IPS-NIHi7 (cell line): Measurements from ENCODE around the gene MIA.
A peak's percentile ranks its signal among the peaks of the same experiment; 100 is the strongest.
"Not testable (repeated sequence)": the region's sequence is repeated elsewhere in the genome, so short reads cannot be mapped to it uniquely, and the experiment has no call there.

ENCODE experiments used
- DNase-seq: peaks from one replicate; pipeline ENCODE4 v3.0.0; 2012; ENCODE audit warnings: mixed read lengths; ENCODE audit errors: extremely low spot score

MIA gene

DNA sequence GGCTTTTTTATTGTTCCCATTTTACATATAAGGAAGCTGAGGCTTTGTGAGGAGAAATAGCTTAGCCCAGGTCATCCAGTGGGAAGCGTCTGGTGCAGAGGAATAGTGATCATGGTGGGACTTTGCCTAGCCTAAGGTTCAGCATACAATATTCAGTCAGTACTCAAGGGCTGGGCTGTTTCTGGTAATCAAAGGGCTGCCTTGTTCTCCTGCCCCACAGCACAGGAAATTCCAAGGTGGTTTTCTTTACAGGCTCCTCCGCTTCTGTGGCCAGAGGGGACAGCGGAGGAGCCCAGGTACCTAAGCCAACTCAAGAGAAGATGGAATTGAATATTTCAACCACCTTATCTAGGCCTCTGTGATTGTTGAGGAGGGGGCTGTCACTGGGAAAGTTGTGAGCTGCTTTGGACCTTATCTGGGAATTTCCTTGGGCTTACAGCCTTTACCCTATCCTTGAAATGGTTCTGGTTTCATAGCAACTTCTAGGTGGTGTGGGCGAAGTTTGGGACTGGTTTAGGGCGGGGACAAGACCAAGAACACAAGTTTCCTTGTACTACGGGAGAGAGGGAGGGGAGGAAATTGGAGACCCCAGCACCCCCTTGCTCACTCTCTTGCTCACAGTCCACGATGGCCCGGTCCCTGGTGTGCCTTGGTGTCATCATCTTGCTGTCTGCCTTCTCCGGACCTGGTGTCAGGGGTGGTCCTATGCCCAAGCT is at the start of gene MIA:
MIA (plus strand) TSS at position 606 of the 716 bp plus-strand sequence; CDS start at position 628, 22 bp downstream.
- DNase-seq, result no peak

DNA sequence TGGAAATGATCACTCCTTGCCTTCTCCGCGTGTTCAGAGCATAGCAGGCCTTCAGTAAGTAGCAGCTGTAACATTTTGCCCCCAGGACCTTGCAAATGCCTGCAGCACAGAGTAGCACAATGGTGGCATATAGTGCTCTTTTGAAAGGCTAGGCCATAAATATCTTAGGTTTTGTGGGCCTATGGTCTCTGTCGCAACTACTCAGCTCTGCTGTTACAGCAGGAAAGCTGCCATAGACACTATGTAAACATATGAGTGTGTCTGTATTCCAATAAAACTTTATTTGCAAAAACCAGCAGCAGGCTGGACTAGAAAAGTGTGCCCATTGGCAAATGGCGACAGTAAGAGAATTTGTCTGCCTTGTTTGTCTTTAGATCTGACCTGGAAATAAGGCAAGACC is 49.0 kb upstream of the MIA start:
- no peak for DNase-seq

DNA sequence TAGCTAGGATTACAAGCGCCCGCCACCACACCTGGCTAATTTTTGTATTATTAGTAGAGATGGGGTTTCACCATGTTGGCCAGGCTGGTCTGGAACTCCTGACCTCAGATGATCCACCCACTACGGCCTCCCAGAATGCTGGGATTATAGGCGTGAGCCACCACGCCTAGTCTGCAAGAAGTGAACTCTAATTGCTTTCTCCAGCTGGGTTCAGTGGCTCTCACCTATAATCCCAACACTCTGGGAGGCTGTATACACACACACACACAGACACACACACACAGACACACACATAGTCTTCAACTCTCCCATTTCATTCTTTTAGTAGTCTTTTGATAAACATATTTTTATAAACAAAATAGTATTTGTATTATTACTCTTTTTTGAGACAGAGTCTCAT is 45.3 kb upstream of the MIA start:
- DNase-seq, result not testable (repeated sequence)

DNA sequence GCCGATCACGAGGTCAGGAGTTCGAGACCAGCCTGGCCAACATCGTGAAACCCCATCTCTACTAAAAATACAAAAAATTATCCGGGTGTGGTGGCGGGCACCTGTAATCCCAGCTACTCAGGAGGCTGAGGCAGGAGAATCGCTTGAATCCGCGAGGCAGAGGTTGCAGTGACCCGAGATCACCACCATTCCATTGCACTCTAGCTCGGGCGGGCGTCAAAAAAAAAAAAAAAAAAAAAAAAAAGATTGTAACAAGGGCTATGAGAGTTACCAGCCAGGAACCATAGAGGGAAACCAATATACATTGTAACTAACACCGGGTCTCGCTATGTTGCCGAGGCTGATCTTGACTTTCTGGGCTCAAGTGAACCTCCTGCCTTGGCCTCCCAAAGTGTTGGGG is 43.0 kb upstream of the MIA start:
- DNase-seq, result not testable (repeated sequence)

DNA sequence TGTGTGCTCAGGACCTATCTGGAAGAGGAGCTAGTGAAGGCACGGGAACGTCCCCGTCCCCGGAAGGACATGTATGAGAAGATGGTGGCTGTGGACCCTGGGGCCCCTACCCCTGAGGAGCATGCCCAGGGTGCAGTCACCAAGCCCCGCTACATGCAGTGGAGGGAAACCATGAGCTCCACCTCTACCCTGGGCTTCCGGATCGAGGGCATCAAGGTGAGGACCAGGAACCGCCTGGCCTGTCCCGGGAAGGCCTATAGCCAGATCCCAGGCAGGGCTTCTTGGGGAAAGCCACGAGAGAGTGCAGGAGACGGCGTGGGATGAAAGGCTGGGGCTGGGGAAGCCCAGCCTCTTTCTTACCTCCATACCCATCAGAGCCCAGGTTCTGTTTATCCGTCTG is 42.2 kb upstream of the MIA start:
- no peak for DNase-seq

DNA sequence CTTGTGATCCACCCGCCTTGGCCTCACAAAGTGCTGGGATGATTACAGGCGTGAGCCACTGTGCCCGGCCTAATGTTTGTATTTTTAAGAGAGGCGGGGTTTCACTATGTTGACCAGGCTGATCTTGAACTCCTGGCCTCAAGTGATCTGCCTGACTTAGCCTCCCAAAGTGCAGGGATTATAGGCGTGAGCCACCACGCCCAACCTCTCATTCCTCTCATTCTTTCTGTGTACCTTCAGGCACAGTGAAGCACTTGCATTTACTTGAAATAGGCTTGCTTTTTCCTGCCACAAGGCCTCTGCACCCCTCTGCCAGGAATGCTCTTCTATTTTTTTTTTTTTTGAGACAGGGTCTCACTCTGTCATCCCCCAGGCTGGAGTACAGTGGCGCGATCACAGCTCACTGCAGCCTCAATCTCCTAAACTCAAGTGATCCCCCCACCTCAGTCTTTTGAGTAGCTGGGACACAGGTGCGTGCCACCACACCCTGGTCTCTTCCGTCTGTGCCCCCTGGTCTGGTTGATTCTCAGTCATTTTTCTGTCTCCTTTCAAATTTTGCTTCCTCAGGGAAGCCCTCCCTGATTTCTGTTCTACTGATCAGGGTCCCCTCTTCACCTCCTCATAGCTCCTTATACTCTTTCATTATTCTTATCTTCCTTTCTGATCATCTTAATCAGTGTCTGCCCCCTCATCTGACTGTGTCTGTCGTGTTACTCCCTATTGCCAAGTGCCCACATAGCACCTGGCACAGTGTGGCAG is 40.1 kb upstream of the MIA start:
- DNase-seq, result no peak

DNA sequence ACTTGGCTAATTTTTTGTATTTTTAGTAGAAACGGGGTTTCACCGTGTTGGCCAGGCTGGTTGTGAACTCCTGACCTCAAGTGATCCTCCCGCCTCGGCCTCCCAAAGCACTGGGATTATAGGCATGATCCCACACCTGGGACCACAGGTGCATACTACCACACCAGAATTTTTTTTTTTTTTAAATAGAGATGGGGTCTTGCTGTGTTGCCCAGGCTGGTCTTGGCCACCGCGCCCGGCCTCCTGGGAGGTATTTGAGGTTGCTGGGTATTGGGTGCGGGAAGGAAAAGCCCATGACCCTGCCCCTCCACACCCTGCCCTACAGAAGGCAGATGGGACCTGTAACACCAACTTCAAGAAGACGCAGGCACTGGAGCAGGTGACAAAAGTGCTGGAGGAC is 38.7 kb upstream of the MIA start:
- DNase-seq, result no peak

DNA sequence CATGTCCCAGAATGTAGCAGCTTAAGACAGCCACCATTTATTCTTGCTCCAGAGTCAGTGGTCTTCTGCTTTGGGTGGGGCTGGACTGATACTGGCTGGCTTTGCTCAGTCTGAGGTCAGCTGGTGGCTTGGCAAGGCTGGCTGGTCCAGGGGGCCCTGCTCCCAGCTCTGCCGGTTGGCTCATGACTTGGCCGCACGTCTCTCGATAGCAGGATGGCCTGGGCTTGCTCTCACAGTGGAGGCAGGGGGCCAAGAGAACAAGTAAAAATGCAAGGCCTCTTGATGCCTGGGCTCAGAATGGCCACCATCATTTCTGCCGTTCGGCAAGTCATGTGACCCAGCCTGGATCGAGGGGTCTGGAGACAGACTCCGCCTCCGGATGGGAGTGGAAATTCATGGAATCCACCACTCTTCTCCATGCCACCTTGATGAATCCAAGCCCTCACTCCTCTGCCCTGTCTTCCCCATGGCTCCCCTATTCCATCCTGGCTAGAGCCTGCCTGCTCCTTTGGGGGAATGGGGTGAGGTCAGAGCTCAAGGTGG is 38.1 kb upstream of the MIA start:
- DNase-seq, result no peak

DNA sequence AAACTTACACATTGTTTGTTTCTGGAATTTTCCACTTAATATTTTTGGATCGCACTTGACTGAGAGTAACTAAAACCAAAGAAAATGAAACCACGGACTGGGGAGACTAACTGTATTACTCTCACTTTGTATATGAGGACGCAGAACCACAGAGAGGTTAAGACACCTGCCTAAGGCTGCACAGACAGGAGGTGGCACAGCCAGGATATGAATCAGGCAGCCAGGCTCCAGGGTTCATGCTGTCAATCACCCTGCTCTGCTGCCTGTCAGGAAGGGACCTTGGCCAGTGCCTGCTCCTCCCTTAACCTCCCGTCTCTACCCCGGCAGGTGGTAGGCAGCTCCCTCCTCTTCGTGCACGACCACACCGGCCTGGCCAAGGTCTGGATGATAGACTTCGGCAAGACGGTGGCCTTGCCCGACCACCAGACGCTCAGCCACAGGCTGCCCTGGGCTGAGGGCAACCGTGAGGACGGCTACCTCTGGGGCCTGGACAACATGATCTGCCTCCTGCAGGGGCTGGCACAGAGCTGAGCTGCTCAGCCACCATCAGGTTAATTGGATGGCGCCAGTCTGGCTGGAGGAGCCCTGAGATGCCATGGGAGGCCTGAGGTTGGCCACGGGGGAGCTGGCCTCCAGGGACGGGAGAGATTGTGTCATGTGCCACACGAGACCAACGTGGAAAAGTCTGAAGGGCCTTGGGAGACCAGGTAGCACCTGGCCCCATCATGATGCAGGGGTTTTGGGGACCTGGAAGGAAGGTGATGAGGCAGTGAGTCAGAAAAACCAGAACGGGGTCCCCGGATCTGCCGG is 36.1 kb upstream of the MIA start:
- no peak for DNase-seq

DNA sequence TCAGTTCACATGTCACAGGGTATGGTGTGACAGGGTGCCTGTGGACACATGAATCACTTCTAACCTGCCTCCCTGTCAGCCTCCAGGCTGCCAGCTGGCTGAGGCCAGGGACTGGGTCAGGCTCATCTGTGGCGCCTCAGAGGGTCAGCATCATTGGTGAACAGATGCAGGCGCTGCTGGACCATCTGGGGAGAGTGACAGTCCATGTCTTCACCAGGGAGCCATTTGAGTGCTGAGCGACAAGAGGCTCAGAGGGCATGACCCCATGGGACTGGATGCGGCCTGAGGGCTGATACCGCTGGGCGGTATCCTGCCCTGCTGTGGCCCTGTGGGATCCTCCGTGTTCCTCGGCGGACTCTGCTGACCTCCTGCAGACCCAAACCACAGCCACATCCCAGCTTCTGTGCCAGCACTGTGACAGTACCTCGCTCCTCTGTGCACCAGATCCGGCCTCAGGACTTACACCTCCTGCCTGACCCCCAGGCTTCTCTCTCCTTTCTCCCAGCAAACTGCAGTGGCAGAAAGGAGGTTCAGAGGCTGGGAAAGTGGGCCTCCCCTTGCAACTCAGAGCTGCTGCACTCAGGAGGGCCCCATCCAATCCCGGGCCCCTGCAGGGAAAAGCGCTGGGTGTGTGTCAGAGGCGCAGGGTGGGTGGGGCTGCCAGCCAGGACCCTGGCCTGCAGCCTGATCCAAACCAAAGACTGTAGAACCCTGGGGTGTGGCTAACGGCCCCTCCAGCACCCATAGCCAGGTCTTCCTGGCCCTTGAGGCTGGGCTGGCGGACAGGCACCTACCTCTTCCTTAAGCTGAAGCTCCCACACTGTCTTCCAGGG is 35.2 kb upstream of the MIA start:
- no peak for DNase-seq

DNA sequence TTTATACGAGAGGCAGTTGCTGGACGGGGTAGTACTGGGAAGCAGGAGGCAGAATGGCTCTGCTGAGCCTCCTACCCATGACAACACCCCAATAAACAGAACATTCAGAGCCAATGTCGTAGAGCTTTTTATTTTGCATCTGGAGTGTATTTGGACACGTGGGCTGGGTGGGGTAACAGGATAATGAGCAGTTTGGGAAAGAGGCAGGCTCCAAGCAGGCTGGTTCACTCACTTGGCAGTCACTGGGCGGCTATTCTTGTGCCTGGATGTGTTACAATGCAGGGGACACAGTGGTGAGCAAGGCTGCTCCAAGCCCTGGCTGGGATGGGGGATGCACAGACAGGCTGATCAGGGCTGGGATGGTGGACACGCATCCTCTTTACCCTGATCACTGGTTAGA is 34.6 kb upstream of the MIA start:
- DNase-seq, result no peak

DNA sequence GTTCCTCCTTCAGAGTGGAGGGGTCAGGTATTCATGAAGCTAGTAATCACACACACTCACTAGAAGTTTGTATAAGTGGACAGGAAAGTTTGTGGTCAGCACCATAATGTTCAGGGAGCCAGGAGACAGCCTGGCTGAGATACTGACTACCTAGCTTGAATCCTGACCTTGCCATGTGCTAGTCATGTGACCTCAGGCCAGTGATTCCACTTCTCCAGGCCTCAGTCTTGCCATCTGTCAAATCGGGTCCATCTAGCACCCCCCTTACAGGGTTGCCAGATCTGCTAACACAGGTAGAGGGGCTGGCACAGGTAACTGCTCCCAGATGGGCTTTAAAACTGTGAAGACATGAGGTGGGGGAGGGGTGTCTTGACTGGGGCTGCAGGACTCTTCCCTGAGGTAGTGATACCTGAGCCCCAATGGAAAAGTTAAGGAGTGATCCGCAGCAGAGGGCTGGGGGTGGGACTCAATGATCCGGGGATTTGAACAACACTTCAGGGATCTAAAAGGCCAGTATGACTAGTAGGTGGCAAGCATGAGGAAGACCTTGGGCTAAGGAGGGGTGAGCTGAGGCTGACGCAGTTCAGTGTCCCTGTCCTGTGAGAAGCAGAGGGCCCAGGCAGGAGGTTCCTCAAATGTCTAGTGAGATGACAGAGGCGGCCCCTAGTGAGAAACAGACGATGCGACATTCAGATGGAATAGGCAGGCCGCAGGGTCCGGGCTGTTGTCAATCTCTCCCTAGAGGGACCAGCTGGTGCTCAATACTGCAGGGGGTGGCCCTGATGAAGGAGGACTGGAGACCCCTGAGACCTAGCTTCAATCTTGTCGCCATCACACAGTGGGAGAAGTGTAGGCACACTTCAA is 33.6 kb upstream of the MIA start:
- no peak for DNase-seq

DNA sequence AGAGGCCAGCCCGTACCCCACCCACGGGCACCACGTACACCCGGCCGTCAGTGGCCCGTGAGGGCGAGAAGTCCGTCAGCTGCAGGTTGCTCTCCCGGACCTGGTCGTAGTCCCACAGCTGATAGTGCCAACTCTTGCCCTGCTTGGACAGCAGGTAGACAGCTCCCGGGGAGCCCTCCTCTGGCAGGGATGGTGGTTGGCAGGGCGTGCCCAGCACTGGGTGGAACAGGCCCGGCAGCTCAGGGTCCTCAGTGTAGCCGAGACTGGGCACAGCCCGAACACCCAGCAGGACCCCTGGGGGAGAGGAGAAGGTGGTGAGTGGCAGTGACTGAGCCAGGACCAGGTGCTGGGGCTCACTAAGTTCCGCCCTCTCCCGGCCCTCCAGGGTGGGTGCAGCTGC is 32.8 kb upstream of the MIA start:
- no peak for DNase-seq

DNA sequence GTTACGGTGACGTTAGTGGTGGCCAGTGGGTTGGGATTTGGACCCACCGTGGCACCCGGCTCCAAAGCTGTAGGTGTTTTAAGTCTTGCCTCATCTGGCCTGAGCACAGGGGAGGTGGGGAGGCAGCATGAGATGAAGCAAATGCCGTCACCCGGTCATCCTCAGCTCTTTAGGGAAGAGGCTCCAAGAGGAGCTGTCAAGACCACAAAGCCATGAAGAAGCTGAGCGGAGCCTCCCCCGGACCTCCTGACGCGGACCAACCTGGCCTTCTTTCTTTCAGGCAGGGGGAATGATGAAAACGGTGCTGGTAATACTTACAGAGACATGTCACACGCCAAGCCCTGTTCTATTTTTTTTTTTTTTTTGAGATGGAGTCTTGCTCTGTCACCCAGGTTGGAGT is 32.4 kb upstream of the MIA start:
- no peak for DNase-seq

DNA sequence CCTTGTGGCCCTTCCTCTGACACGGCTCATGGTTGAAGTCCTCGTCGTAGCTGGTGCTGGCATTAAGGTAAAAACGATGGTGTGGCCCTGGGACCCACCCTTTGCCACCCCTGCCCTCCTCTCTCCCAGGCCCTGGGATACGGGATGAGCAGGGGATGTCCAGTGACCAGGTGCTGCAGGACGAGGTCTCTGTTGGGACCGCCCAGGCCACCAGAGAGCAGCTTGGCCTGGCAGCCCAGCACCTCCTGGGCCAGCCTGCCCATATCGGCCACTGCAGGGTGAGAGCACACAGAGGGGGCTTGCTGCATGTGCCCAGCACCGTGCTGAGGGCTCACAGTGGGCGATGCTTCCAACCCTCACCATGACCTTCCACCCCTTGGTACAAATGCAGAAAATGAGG is 31.4 kb upstream of the MIA start:
- no peak for DNase-seq

DNA sequence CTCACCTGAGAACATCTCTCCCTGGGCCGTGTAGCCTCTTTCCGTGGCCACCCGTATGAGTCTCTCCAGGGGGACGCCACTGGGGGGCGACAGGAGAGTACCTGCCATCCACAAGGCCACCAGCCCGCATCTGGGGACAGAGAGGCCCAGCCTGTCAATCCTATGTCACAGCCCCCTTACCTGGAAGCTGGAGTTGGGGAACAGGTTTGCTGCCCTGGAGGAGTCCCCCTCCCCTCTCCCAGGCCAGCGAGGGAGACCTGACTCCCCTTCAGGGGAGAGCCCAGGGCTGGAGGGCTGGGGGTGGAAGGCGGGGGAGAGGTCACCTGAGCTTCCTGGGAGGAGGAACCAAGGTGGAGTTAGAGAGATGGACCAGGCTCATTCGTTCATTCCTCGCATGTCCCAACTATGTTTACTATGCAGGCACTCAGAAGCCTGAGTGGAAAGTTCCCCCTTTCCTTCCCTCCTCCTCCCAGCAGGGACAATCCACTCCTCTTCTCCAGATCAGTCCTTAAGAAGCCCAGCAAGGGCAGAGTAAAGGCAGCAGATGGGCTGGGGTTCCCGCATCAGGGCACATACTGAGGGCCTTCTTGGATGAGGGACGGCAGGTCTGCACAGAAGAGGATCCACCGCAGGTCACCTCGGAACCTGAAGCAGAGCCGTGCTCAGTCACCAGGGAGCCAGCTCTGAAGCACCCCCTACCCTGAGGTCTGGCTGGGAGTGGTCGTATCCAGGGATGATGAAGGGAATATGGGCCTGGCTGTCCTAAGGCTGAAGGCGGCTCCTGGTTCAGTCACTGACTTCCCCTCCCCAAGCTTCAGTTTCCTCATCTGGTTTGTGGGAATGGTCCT is 30.5 kb upstream of the MIA start:
- peak; percentile 65 for DNase-seq

DNA sequence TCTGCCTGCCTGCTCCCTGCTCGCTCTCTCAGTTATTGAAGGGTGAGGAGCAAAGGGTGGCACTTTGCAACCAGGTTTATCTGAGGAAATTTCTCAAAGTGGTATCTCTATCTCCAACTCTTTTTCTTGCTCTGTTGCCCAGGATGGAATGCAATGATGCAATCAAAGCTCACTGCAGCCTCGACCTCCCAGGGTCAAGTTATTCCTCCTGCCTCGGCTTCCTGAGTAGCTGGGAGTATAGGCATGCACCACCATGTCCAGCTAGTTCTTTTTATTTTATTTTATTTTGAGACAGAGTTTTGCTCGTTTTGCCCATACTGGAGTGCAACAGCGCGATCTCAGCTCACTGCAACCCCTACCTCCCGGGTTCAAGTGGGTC is 29.9 kb upstream of the MIA start:
- DNase-seq, result no peak

DNA sequence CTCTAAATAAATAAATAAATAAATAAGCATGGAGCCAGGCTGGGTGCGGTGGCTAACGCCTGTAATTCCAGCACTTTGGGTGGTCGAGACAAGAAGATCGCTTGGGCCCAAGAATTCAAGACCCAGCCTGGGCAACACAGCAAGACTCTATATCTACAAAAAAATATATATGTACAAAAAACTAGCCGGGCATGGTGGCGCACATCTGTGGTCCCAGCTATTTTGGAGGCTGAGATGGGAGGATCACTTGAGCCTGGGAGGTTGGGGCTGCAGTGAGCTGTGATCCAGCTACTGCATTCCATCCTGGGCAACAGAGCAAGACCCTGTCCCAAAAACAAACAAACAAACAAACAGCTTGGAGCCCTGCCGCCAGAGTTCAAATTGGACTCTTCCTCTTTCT is 27.8 kb upstream of the MIA start:
- no peak for DNase-seq

DNA sequence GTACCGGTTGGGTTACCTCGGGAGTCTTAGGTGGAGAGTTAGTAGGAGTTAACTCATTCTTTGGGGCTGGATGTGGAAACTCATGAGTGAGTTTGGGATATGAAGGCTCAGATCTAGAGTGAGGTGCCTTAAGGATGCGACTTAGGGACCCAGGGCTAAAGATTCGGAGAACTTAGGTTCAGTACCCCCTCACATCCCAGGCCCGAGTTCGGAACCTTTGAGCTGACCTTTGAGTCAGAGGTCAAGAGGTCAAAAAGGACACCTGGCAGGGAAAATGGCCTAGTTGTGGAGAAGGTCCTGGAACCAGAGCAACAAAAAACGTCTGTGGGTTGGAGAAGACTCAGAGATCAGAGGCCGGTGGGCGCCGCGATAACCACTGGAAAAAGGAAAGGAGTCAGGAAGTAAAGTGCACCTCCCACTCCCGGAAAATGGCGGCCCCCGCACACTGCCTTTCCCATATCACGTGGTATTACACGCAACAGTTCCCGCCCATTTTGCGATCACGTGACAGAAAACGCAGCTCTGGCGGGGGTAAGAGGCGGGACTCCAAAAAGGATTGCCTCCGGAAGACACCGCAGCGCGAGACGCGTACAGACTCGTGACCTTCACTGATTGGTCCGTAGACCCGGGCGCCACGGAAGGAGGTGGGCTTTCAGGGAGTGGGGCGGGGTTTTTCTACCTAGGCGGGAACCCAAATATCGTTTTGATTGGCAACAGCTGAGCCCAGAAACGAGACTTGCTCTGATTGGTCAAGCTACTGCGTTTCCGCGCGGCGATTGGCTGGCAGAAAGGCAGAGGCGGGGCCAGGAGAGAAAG is 25.1 kb upstream of the MIA start, which contains the start of gene ACTMAP:
ACTMAP (minus strand) TSS at position 420 of the 816 bp plus-strand sequence. CDS start 674 bp downstream, outside the sequence.
- peak; percentile 99 for DNase-seq
